OCI-LY7 (cell line): Measurements from ENCODE around the gene SUMF1. TPM values are rescaled to one million over a fixed set of nuclear protein-coding genes. Genes with fewer than 3 reads are reported as not detected.

Source experiments
- BruUV-seq: library from RNA; stranded (reverse); fragments of 400-500 nt; replicated peaks from 2 replicates; lab custom pipeline; 2021; lab: Mats Ljungman, UMichigan
- CTCF ChIA-PET: fragments of 300-600 bp; sonication (Branson Sonifier 250); formaldehyde crosslinking; loops from one replicate; lab custom pipeline; 2022; ENCODE audit warnings: antibody characterized with exemption; ENCODE audit not compliant: unreplicated experiment; lab: Charles Lee
- POLR2A ChIA-PET: fragments of 300-600 bp; sonication (Branson Sonifier 250); formaldehyde crosslinking; loops from one replicate; lab custom pipeline; 2022; ENCODE audit warnings: antibody characterized with exemption; lab: Charles Lee
- DNase-seq: peaks from one replicate; pipeline ENCODE4 v3.0.0-alpha.2; 2015; ENCODE audit warnings: low spot score
- H2AFZ ChIP-seq: fragments of 200-600 bp; sonication (generic), shearing (Covaris generic); 2 replicates; pipeline ENCODE4 v1.6.1; 2014; ENCODE audit warnings: mild to moderate bottlenecking, antibody characterized with exemption, low read length, moderate library complexity
- H3K27ac ChIP-seq: fragments of 200-600 bp; sonication (generic); 2 replicates; pipeline ENCODE4 v1.5.1; 2014; ENCODE audit warnings: mixed run types, low read depth, mild to moderate bottlenecking, moderate library complexity, low read length, inconsistent platforms; ENCODE audit not compliant: poor library complexity, severe bottlenecking
- H3K36me3 ChIP-seq: fragments of 200-600 bp; sonication (generic); 2 replicates; pipeline ENCODE4 v1.6.1; 2014; ENCODE audit warnings: mild to moderate bottlenecking, antibody characterized with exemption, low read length, moderate library complexity, mixed read lengths; ENCODE audit not compliant: insufficient read depth
- H3K4me1 ChIP-seq: fragments of 200-600 bp; sonication (generic); 2 replicates; pipeline ENCODE4 v1.5.1; 2014; ENCODE audit warnings: mild to moderate bottlenecking, low read length; ENCODE audit not compliant: insufficient read depth, poor library complexity, severe bottlenecking
- H3K4me2 ChIP-seq: fragments of 200-600 bp; sonication (generic); 2 replicates; pipeline ENCODE4 v1.6.1; 2014; ENCODE audit warnings: mild to moderate bottlenecking, low read length
- H3K4me3 ChIP-seq: fragments of 200-600 bp; sonication (generic); 2 replicates; pipeline ENCODE4 v1.5.1; 2014; ENCODE audit warnings: mild to moderate bottlenecking, low read depth, low read length; ENCODE audit not compliant: poor library complexity, severe bottlenecking
- H3K79me2 ChIP-seq: fragments of 200-600 bp; sonication (generic); 2 replicates; pipeline ENCODE4 v1.6.1; 2016; ENCODE audit warnings: low read depth, mild to moderate bottlenecking, low read length, moderate library complexity, mixed read lengths; ENCODE audit not compliant: insufficient read depth
- H3K9me2 ChIP-seq: fragments of 200-600 bp; sonication (generic); 2 replicates; pipeline ENCODE4 v1.6.1; 2016; ENCODE audit warnings: mild to moderate bottlenecking, low read length, mixed read lengths; ENCODE audit not compliant: insufficient read depth
- H3K9me3 ChIP-seq: fragments of 200-600 bp; sonication (generic); 2 replicates; pipeline ENCODE4 v1.6.1; 2014; ENCODE audit warnings: mild to moderate bottlenecking, mixed run types, low read length, mixed read lengths
- H4K20me1 ChIP-seq: fragments of 200-600 bp; sonication (generic); 2 replicates; pipeline ENCODE4 v1.6.1; 2014; ENCODE audit warnings: mild to moderate bottlenecking, antibody characterized with exemption, low read length, moderate library complexity, mixed read lengths; ENCODE audit not compliant: insufficient read depth
- CTCF ChIP-seq: fragments of 200-600 bp; sonication (generic); conservative IDR thresholded peaks from 2 replicates; pipeline ENCODE4 v1.5.1; 2014; ENCODE audit warnings: mild to moderate bottlenecking, antibody characterized with exemption, low read length, moderate library complexity, mixed read lengths
- EZH2phosphoT487 ChIP-seq: fragments of 200-600 bp; sonication (generic); IDR thresholded peaks from 2 replicates; pipeline ENCODE4 v1.6.1; 2018; ENCODE audit warnings: low read depth, borderline replicate concordance, mild to moderate bottlenecking, mixed run types, antibody characterized with exemption, low read length, moderate library complexity, mixed read lengths
- intact Hi-C: fragments of 100-400 bp; cut with micrococcal nuclease; formaldehyde crosslinking; loops from one replicate; pipeline ENCODE4 v1.10.0; 2022; ENCODE audit not compliant: unreplicated experiment
- total RNA-seq, 2 experiments: library from RNA; depleted of rRNA in 1 of 2; stranded (reverse); fragments of >200 nt in 1 of 2; shearing (Covaris generic) in 1 of 2; gene quantifications; 2 replicates each; pipeline ENCODE4 v1.2.3, GENCODE V29; 2014 to 2022

The SUMF1 gene
- total RNA-seq, 2 experiments from 2014 or later = 9.1 to 11.9 TPM

GRCh38 chr3:4476496-4476895 lies 9.4 kb upstream of the SUMF1 start:
- Histone ChIP-seq H2AFZ (no peak overlapping the region), H3K4me3 (no peak overlapping the region), H4K20me1 (no peaks in the 10 kb centered on the region), H3K79me2 (no peaks in the 10 kb centered on the region), H3K9me3 (no peaks in the 10 kb centered on the region), H3K36me3 (no peaks in the 10 kb centered on the region), H3K4me2 (no peak overlapping the region), H3K4me1 (no peaks in the 10 kb centered on the region), H3K9me2 (no peaks in the 10 kb centered on the region), H3K27ac (no peak overlapping the region)
- CTCF ChIA-PET = no interaction called here
- intact Hi-C loops = no loop called here
- no TSS peak for BruUV-seq
- TF ChIP-seq CTCF (no peak), EZH2phosphoT487 (no peak)
- no peak for DNase-seq
- POLR2A ChIA-PET = interaction anchor here (0.7 kb wide), 1 partner anchor 101 kb away, joined by 3 read pairs; no protein-coding TSS in a partner anchor

- no peak overlapping the region for H2AFZ ChIP-seq
- no peaks in the 10 kb centered on the region for H3K9me3 ChIP-seq
- H4K20me1 ChIP-seq = no peaks in the 10 kb centered on the region
- TF ChIP-seq EZH2phosphoT487 = no peak
- TF ChIP-seq CTCF = no peak
- intact Hi-C loops = no loop called here
- H3K4me2 ChIP-seq = no peak overlapping the region
- no peaks in the 10 kb centered on the region for H3K9me2 ChIP-seq
- ChIA-PET POLR2A (interaction anchor here (0.7 kb wide), 1 partner anchor 100 kb away, joined by 3 read pairs; no protein-coding TSS in a partner anchor), CTCF (no interaction called here)
- DNase-seq = no peak
- no peak overlapping the region for H3K4me3 ChIP-seq
- no TSS peak for BruUV-seq
- no peaks in the 10 kb centered on the region for H3K79me2 ChIP-seq
- no peaks in the 10 kb centered on the region for H3K36me3 ChIP-seq
- no peak overlapping the region for H3K27ac ChIP-seq
- H3K4me1 ChIP-seq = no peaks in the 10 kb centered on the region
Observed at GRCh38 chr3:4475804-4476203, 8.7 kb upstream of the SUMF1 start.

- BruUV-seq = no TSS peak
- Histone ChIP-seq H3K36me3 (no peaks in the 10 kb centered on the region), H3K9me3 (no peaks in the 10 kb centered on the region), H3K79me2 (no peaks in the 10 kb centered on the region), H2AFZ (no peak overlapping the region), H4K20me1 (no peaks in the 10 kb centered on the region), H3K9me2 (no peaks in the 10 kb centered on the region), H3K4me3 (no peak overlapping the region), H3K27ac (no peak overlapping the region), H3K4me2 (no peak overlapping the region), H3K4me1 (no peaks in the 10 kb centered on the region)
- intact Hi-C loops = no loop called here
- ChIA-PET CTCF (no interaction called here), POLR2A (interaction anchor here (0.6 to 1.1 kb wide), 3 partner anchors 18 to 146 kb away, joined by 3 to 5 read pairs (median 5); partner anchors contain the start of gene ITPR1)
- no peak for DNase-seq
- no peak for TF ChIP-seq EZH2phosphoT487
Observed at GRCh38 chr3:4474683-4475490, 7.8 kb upstream of the SUMF1 start.
